HepG2 (cell line): ENCODE data around the gene PMIS2. TPM values are rescaled to one million over a fixed set of nuclear protein-coding genes. Genes with fewer than 3 reads are reported as not detected.

Experiments
- ATAC-seq: fragments of 200-7000 bp; cut with Tn5 transposase; 3 replicates; pipeline ENCODE4 v1.9.1; 2020; ENCODE audit warnings: mild to moderate bottlenecking, moderate library complexity
- BruUV-seq: library from RNA; stranded (reverse); fragments of 400-500 nt; replicated peaks from 2 replicates; lab custom pipeline; 2021; lab: Mats Ljungman, UMichigan
- CTCF ChIA-PET: fragments of 300-600 bp; formaldehyde crosslinking; extraction: SDS; loops from one replicate; lab custom pipeline; 2021; ENCODE audit warnings: low total read pairs, inconsistent platforms, low intra/inter-chr PET ratio; lab: Yijun Ruan, JAX
- POLR2A ChIA-PET: fragments of 350-600 bp; sonication (Branson Sonifier 250); formaldehyde crosslinking; loops from one replicate; lab custom pipeline; 2020; ENCODE audit warnings: antibody characterized with exemption, inconsistent platforms; lab: Yijun Ruan, JAX
- DNase-seq: peaks from one replicate; pipeline ENCODE4 v3.0.0-alpha.2; 2015; ENCODE audit warnings: low spot score
- FAIRE-seq: peaks from 3 replicates; lab custom pipeline; 2011; peaks lifted over from hg19 to GRCh38; lab: Jason Lieb, UNC
- H2AFZ ChIP-seq: one replicate; pipeline ENCODE4 v1.6.1; 2011; ENCODE audit warnings: low read length, inconsistent platforms
- H3K27ac ChIP-seq: fragments of 300-600 bp; 3 replicates; pipeline ENCODE4 v1.8.0; 2011; ENCODE audit warnings: mixed run types, mild to moderate bottlenecking, mixed read lengths, low read length, inconsistent platforms; ENCODE audit not compliant: insufficient read depth; ENCODE audit errors: extremely low read length
- H3K27me3 ChIP-seq, 2 experiments: fragments of 200-600 bp in 1 of 2; 2 replicates in 1 of 2; 3 replicates in 1 of 2; pipeline versions ENCODE4 v1.6.0 to v1.8.0; 2011; ENCODE audit warnings: low read length in 2 of 2, mild to moderate bottlenecking in 2 of 2, moderate library complexity in 2 of 2, inconsistent platforms in 1 of 2; ENCODE audit not compliant: insufficient read depth in 2 of 2, control insufficient read depth in 1 of 2
- H3K36me3 ChIP-seq, 2 experiments: fragments of 200-600 bp in 1 of 2; replicated peaks in 1 of 2; 2 replicates in 1 of 2; 3 replicates in 1 of 2; pipeline versions ENCODE4 v1.5.1 to v1.8.0; 2011; ENCODE audit warnings: low read length in 2 of 2, inconsistent platforms in 1 of 2; ENCODE audit not compliant: insufficient read depth in 2 of 2, control insufficient read depth in 1 of 2
- H3K4me1 ChIP-seq: 2 replicates; pipeline ENCODE4 v1.5.1; 2012; ENCODE audit warnings: low read length, inconsistent platforms; ENCODE audit not compliant: insufficient read depth
- H3K4me2 ChIP-seq: 2 replicates; pipeline ENCODE4 v1.6.0; 2011; ENCODE audit warnings: low read depth, low read length, inconsistent platforms
- H3K4me3 ChIP-seq, 3 experiments: fragments of 200-600 bp in 1 of 3; sonication (generic), shearing (Covaris generic) in 1 of 3; replicated peaks in 1 of 3; 2 replicates each; pipeline ENCODE4 v1.5.1; 2011 to 2016; ENCODE audit warnings: low read length in 3 of 3, inconsistent platforms in 2 of 3, low read depth in 2 of 3, mild to moderate bottlenecking in 2 of 3, control low read depth in 1 of 3, mixed read lengths in 1 of 3; ENCODE audit not compliant: insufficient read depth in 1 of 3
- H3K79me2 ChIP-seq: one replicate; pipeline ENCODE4 v1.6.1; 2011; ENCODE audit warnings: low read length, inconsistent platforms; ENCODE audit not compliant: insufficient read depth
- H3K9ac ChIP-seq: 2 replicates; pipeline ENCODE4 v1.6.0; 2011; ENCODE audit warnings: mild to moderate bottlenecking, low read depth, low read length, inconsistent platforms; ENCODE audit not compliant: insufficient read depth
- H3K9me3 ChIP-seq: 2 replicates; pipeline ENCODE4 v1.5.1; 2012; ENCODE audit warnings: mild to moderate bottlenecking, low read length
- H4K20me1 ChIP-seq: 2 replicates; pipeline ENCODE4 v1.6.0; 2011; ENCODE audit warnings: inconsistent platforms, mild to moderate bottlenecking, low read length, moderate library complexity; ENCODE audit not compliant: insufficient read depth
- DNMT3B ChIP-seq: conservative IDR thresholded peaks from 2 replicates; pipeline ENCODE4 v1.6.1; 2016; ENCODE audit warnings: missing biosample characterization, control low read depth
- ELF3 ChIP-seq: IDR thresholded peaks from 2 replicates; pipeline ENCODE4 v1.6.1; 2016; ENCODE audit warnings: missing genetic modification reagents, missing compliant biosample characterization
- HDAC2 ChIP-seq: sonication (generic); formaldehyde crosslinking; IDR thresholded peaks from 2 replicates; pipeline ENCODE4 v1.4.0; 2020; ENCODE audit warnings: missing genetic modification reagents
- NCOA2 ChIP-seq: sonication (generic); formaldehyde crosslinking; IDR thresholded peaks from 2 replicates; pipeline ENCODE4 v1.8.0; 2022; ENCODE audit warnings: inconsistent platforms
- NR2F2 ChIP-seq: IDR thresholded peaks from 2 replicates; pipeline ENCODE4 v1.6.1; 2012; ENCODE audit warnings: low read depth, inconsistent platforms, borderline replicate concordance
- RAD21 ChIP-seq: fragments of 450-650 bp; formaldehyde crosslinking; IDR thresholded peaks from 2 replicates; pipeline ENCODE4 v1.5.0; 2020; ENCODE audit warnings: mild to moderate bottlenecking
- RBAK ChIP-seq: sonication (generic); formaldehyde crosslinking; IDR thresholded peaks from 2 replicates; pipeline ENCODE4 v1.5.1; 2020; ENCODE audit warnings: mild to moderate bottlenecking, missing genetic modification reagents
- SIX4 ChIP-seq: sonication (generic); formaldehyde crosslinking; IDR thresholded peaks from 2 replicates; pipeline ENCODE4 v1.4.0; 2020; ENCODE audit warnings: missing genetic modification reagents
- SMC3 ChIP-seq: IDR thresholded peaks from 2 replicates; pipeline ENCODE4 v1.6.1; 2011; ENCODE audit warnings: low read length, improper control_type of control experiment
- STAG1 ChIP-seq: sonication (generic); formaldehyde crosslinking; IDR thresholded peaks from 2 replicates; pipeline ENCODE4 v1.4.0; 2020; ENCODE audit warnings: missing genetic modification reagents
- WIZ ChIP-seq: sonication (generic); formaldehyde crosslinking; IDR thresholded peaks from 2 replicates; pipeline ENCODE4 v1.5.1; 2020; ENCODE audit warnings: mild to moderate bottlenecking, missing genetic modification reagents
- ZMAT3 ChIP-seq: sonication (generic); formaldehyde crosslinking; conservative IDR thresholded peaks from 2 replicates; pipeline ENCODE4 v1.7.0; 2021; ENCODE audit warnings: missing genetic modification reagents
- ZNF543 ChIP-seq: sonication (generic); formaldehyde crosslinking; IDR thresholded peaks from 2 replicates; pipeline ENCODE4 v1.4.0; 2020; ENCODE audit warnings: mild to moderate bottlenecking, missing genetic modification reagents
- WGBS: methylation state at CpG from one replicate; pipeline ENCODE4 v1.1.6; 2017; ENCODE audit warnings: low lambda C conversion rate; 5-methylcytosine and 5-hydroxymethylcytosine counted together
- in situ Hi-C: cut with HindIII; loops from 2 replicates; pipeline ENCODE4 v1.10.0; 2017; ENCODE audit warnings: low pct_unique_long_range_greater_than_20kb; ENCODE audit not compliant: extremely low pct_ligation_motif_present
- intact Hi-C: fragments of 100-400 bp; cut with micrococcal nuclease; formaldehyde crosslinking; loops from one replicate; pipeline ENCODE4 v1.10.0; 2022; ENCODE audit not compliant: unreplicated experiment
- polyA plus RNA-seq, 8 experiments: library from polyadenylated mRNA; depleted of rRNA in 3 of 8; stranded (reverse) in 7 of 8; unstranded in 1 of 8; fragments of >200 nt; fragmentation: Illumina TruSeq in 4 of 8; extraction: Trizol in 4 of 8; gene quantifications; 2 replicates each; pipeline versions ENCODE4 v1.2.1 to v1.2.3, GENCODE V29; 2011 to 2016; ENCODE audit warnings: low read depth in 4 of 8, missing spikeins in 1 of 8, mixed read lengths in 1 of 8; ENCODE audit not compliant: insufficient read depth in 1 of 8
- total RNA-seq, 5 experiments: library from RNA; depleted of rRNA; stranded (reverse); fragments of >200 nt; fragmentation: Illumina TruSeq; extraction: Trizol; gene quantifications; 2 replicates each; pipeline ENCODE4 v1.2.3, GENCODE V29; 2016; ENCODE audit warnings: low read depth in 1 of 5
- TF ChIP-seq, protein P1 (sequence below): sonication (generic); formaldehyde crosslinking; IDR thresholded peaks from 2 replicates; pipeline ENCODE4 v1.4.0; 2020; ENCODE audit warnings: mild to moderate bottlenecking, missing genetic modification reagents
- TF ChIP-seq, protein P2 (sequence below): sonication (generic); formaldehyde crosslinking; IDR thresholded peaks from 2 replicates; pipeline ENCODE4 v1.5.0; 2020; ENCODE audit warnings: mild to moderate bottlenecking, missing genetic modification reagents, moderate library complexity
- TF ChIP-seq, protein P3 (sequence below): sonication (generic); formaldehyde crosslinking; IDR thresholded peaks from 2 replicates; pipeline ENCODE4 v1.8.0; 2022; ENCODE audit warnings: missing genetic modification reagents, mild to moderate bottlenecking, moderate library complexity, borderline replicate concordance
- TF ChIP-seq, protein P4 (sequence below): IDR thresholded peaks from 2 replicates; pipeline ENCODE4 v1.6.1; 2016; ENCODE audit warnings: low read depth, missing genetic modification reagents, missing compliant biosample characterization

PMIS2 gene
- total and polyA plus RNA-seq, 2 of the 13 experiments (the other 11 are each of a cell fraction or from before 2014, with no cell fraction given) = not detected

DNA sequence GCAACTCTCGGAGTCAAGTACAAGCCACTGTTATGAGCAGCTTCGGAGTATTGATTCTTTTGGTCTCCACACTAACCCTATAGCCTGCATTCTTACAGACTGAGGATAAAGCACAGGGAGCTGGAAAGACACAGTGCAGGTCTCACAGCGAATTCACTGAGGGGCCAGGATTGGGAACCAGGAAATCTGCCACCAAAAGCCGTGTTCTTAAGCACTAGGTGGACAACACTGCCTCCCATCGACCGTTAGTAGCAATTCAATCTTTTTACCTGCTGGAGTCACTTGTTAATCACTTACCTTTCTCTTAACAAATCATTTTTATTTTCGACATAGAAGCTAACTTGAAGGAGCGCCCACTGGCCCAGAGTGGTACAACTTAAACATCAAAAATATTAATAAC lies 6.3 kb downstream of the PMIS2 start:
- FAIRE-seq (peak; percentile 68), DNase-seq (peak; percentile 53), ATAC-seq (no peak)
- CTCF ChIA-PET = interaction anchor here (1.0 to 2.6 kb wide), 4 partner anchors 34 to 82 kb away, joined by 3 to 14 read pairs (median 6); no protein-coding TSS in a partner anchor
- no peaks in the 10 kb centered on the region for H3K36me3 ChIP-seq
- H3K4me1 ChIP-seq = peaks cover 17% of the 10 kb centered on the region
- 27% methylated on average over 8 of the region's 8 CpGs for WGBS
- no peak overlapping the region for H3K4me2 ChIP-seq
- intact Hi-C loops (loop anchor here (5.0 kb wide), 1 partner anchor 35 kb away; no protein-coding TSS in a partner anchor), in situ Hi-C loops (loop anchor here (5.0 kb wide), 1 partner anchor 35 kb away; no protein-coding TSS in a partner anchor)
- H3K4me3 ChIP-seq = no peak overlapping the region
- no peak overlapping the region for H3K27ac ChIP-seq
- peaks cover 0 to 1% of the 10 kb centered on the region in 2 experiments; a peak in 1 of 5 replicates for H3K27me3 ChIP-seq
- no TSS peak for BruUV-seq
- no peaks in the 10 kb centered on the region for H4K20me1 ChIP-seq
- no peaks in the 10 kb centered on the region for H3K79me2 ChIP-seq
- H2AFZ ChIP-seq = no peak overlapping the region
- H3K9me3 ChIP-seq = no peaks in the 10 kb centered on the region
- H3K9ac ChIP-seq = no peak overlapping the region
- POLR2A ChIA-PET = interaction anchor here (0.7 to 1.0 kb wide), 2 partner anchors 13 to 51 kb away, joined by 3 read pairs; no protein-coding TSS in a partner anchor
- TF ChIP-seq, protein P1, sequence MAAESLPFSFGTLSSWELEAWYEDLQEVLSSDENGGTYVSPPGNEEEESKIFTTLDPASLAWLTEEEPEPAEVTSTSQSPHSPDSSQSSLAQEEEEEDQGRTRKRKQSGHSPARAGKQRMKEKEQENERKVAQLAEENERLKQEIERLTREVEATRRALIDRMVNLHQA (CRISPR knock-in tag) = no peak
- peak; percentile 84 for TF ChIP-seq STAG1 (CRISPR knock-in tag)
- peak; percentile 62; the same call in 1 of the 2 replicates for TF ChIP-seq RAD21
- TF ChIP-seq DNMT3B (CRISPR knock-in tag) = no peak
- no peak for TF ChIP-seq WIZ (CRISPR knock-in tag)
- TF ChIP-seq, protein P2, sequence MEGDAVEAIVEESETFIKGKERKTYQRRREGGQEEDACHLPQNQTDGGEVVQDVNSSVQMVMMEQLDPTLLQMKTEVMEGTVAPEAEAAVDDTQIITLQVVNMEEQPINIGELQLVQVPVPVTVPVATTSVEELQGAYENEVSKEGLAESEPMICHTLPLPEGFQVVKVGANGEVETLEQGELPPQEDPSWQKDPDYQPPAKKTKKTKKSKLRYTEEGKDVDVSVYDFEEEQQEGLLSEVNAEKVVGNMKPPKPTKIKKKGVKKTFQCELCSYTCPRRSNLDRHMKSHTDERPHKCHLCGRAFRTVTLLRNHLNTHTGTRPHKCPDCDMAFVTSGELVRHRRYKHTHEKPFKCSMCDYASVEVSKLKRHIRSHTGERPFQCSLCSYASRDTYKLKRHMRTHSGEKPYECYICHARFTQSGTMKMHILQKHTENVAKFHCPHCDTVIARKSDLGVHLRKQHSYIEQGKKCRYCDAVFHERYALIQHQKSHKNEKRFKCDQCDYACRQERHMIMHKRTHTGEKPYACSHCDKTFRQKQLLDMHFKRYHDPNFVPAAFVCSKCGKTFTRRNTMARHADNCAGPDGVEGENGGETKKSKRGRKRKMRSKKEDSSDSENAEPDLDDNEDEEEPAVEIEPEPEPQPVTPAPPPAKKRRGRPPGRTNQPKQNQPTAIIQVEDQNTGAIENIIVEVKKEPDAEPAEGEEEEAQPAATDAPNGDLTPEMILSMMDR (CRISPR knock-in tag) = peak; percentile 82
- peak; percentile 24; the same call in 1 of the 2 replicates for TF ChIP-seq HDAC2 (CRISPR knock-in tag)
- no peak for TF ChIP-seq NCOA2 (CRISPR knock-in tag)
- TF ChIP-seq ELF3 (CRISPR knock-in tag) = peak; percentile 69; the same call in 1 of the 2 replicates
- no peak for TF ChIP-seq RBAK (CRISPR knock-in tag)
- TF ChIP-seq, protein P3, sequence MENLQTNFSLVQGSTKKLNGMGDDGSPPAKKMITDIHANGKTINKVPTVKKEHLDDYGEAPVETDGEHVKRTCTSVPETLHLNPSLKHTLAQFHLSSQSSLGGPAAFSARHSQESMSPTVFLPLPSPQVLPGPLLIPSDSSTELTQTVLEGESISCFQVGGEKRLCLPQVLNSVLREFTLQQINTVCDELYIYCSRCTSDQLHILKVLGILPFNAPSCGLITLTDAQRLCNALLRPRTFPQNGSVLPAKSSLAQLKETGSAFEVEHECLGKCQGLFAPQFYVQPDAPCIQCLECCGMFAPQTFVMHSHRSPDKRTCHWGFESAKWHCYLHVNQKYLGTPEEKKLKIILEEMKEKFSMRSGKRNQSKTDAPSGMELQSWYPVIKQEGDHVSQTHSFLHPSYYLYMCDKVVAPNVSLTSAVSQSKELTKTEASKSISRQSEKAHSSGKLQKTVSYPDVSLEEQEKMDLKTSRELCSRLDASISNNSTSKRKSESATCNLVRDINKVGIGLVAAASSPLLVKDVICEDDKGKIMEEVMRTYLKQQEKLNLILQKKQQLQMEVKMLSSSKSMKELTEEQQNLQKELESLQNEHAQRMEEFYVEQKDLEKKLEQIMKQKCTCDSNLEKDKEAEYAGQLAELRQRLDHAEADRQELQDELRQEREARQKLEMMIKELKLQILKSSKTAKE = no peak
- no peak for TF ChIP-seq ZMAT3 (CRISPR knock-in tag)
- TF ChIP-seq SMC3 = peak; percentile 41; the same call in 1 of the 2 replicates
- TF ChIP-seq, protein P4, sequence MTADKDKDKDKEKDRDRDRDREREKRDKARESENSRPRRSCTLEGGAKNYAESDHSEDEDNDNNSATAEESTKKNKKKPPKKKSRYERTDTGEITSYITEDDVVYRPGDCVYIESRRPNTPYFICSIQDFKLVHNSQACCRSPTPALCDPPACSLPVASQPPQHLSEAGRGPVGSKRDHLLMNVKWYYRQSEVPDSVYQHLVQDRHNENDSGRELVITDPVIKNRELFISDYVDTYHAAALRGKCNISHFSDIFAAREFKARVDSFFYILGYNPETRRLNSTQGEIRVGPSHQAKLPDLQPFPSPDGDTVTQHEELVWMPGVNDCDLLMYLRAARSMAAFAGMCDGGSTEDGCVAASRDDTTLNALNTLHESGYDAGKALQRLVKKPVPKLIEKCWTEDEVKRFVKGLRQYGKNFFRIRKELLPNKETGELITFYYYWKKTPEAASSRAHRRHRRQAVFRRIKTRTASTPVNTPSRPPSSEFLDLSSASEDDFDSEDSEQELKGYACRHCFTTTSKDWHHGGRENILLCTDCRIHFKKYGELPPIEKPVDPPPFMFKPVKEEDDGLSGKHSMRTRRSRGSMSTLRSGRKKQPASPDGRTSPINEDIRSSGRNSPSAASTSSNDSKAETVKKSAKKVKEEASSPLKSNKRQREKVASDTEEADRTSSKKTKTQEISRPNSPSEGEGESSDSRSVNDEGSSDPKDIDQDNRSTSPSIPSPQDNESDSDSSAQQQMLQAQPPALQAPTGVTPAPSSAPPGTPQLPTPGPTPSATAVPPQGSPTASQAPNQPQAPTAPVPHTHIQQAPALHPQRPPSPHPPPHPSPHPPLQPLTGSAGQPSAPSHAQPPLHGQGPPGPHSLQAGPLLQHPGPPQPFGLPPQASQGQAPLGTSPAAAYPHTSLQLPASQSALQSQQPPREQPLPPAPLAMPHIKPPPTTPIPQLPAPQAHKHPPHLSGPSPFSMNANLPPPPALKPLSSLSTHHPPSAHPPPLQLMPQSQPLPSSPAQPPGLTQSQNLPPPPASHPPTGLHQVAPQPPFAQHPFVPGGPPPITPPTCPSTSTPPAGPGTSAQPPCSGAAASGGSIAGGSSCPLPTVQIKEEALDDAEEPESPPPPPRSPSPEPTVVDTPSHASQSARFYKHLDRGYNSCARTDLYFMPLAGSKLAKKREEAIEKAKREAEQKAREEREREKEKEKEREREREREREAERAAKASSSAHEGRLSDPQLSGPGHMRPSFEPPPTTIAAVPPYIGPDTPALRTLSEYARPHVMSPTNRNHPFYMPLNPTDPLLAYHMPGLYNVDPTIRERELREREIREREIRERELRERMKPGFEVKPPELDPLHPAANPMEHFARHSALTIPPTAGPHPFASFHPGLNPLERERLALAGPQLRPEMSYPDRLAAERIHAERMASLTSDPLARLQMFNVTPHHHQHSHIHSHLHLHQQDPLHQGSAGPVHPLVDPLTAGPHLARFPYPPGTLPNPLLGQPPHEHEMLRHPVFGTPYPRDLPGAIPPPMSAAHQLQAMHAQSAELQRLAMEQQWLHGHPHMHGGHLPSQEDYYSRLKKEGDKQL (CRISPR knock-in tag) = no peak
- TF ChIP-seq ZNF543 = no peak
- no peak for TF ChIP-seq NR2F2
- TF ChIP-seq SIX4 (CRISPR knock-in tag) = no peak
